Transverse colon (tissue), 4 donors: ENCODE data around the gene RIOX2. TPM values are rescaled to one million over a fixed set of nuclear protein-coding genes. Genes with fewer than 3 reads are reported as not detected.

Source experiments
- DNase-seq: peaks from one replicate; pipeline ENCODE4 v3.0.0-alpha.2; 2019
- H3K27ac ChIP-seq, 4 donors: fragments of 200-600 bp; sonication (generic); 2 replicates each; pipeline ENCODE4 v1.5.1; 2016 to 2018; ENCODE audit warnings: inconsistent platforms in 4 of 4
- H3K27me3 ChIP-seq: fragments of 200-600 bp; sonication (generic); 2 replicates; pipeline ENCODE4 v1.5.1; 2017; ENCODE audit warnings: inconsistent platforms
- H3K36me3 ChIP-seq, 4 donors: fragments of 200-600 bp; sonication (generic); 2 replicates each; pipeline ENCODE4 v1.5.1; 2017 to 2019; ENCODE audit warnings: inconsistent platforms in 4 of 4
- H3K4me1 ChIP-seq, 4 donors: fragments of 200-600 bp; sonication (generic); 2 replicates each; pipeline ENCODE4 v1.5.1; 2017 to 2020; ENCODE audit warnings: inconsistent platforms in 4 of 4
- H3K4me3 ChIP-seq, 4 donors: fragments of 200-600 bp; sonication (generic); 1 replicate in 1 of 4; 2 replicates in 3 of 4; pipeline versions ENCODE4 v1.5.1 to v1.6.1; 2017 to 2019; ENCODE audit warnings: inconsistent platforms in 4 of 4
- H3K9me3 ChIP-seq, 2 donors: fragments of 200-600 bp; sonication (generic); 2 replicates each; pipeline ENCODE4 v1.5.1; 2017 to 2019; ENCODE audit warnings: inconsistent platforms in 2 of 2
- CTCF ChIP-seq, 5 experiments: fragments of 200-600 bp in 3 of 5; fragments of 450-650 bp in 2 of 5; sonication (generic) in 3 of 5; IDR thresholded peaks; 1 replicate in 2 of 5; 2 replicates in 3 of 5; pipeline ENCODE4 v1.5.1; 2016 to 2017; ENCODE audit warnings: antibody characterized with exemption in 5 of 5, inconsistent platforms in 3 of 5, mild to moderate bottlenecking in 2 of 5, moderate library complexity in 1 of 5
- EP300 ChIP-seq: sonication (generic); formaldehyde crosslinking; IDR thresholded peaks from one replicate; pipeline ENCODE4 v1.6.1; 2017; ENCODE audit warnings: antibody characterized with exemption, low read depth
- POLR2A ChIP-seq: fragments of 450-650 bp; IDR thresholded peaks from one replicate; pipeline ENCODE4 v1.6.1; 2016; ENCODE audit warnings: antibody characterized with exemption, mild to moderate bottlenecking, moderate library complexity
- POLR2AphosphoS5 ChIP-seq, 3 donors: sonication (generic); formaldehyde crosslinking; IDR thresholded peaks; one replicate each; pipeline ENCODE4 v1.6.1; 2016; ENCODE audit warnings: antibody characterized with exemption in 3 of 3
- WGBS, 2 donors: methylation state at CpG; one replicate each; pipeline ENCODE4 v1.1.5; 2018; ENCODE audit warnings: low coverage in 1 of 2; 5-methylcytosine and 5-hydroxymethylcytosine counted together
- in situ Hi-C, 4 donors: fragments of 200-750 bp; cut with MboI; loops; one replicate each; pipeline versions ENCODE4 v1.15.0 to v1.15.1; 2017; ENCODE audit warnings: low sequenced_read_pairs in 3 of 4, low pct_ligation_motif_present in 1 of 4, low pct_unique_long_range_greater_than_20kb in 1 of 4
- intact Hi-C: fragments of 100-400 bp; cut with DNase I; formaldehyde crosslinking; loops from one replicate; pipeline ENCODE4 v1.15.1; 2023; ENCODE audit warnings: low total_unique reads
- total RNA-seq, 4 donors: library from RNA; depleted of rRNA; stranded (reverse); fragments of >200 nt; gene quantifications; one replicate each; pipeline ENCODE4 v1.1.0, GENCODE V29; 2016

RIOX2 gene
- total RNA-seq, 4 donors from 2014 or later = 7.5 to 20.5 (median 13.3) TPM

- intact Hi-C loops = no loop called here
- H3K9me3 ChIP-seq = no peaks in the 10 kb centered on the region
- no peak for DNase-seq
- WGBS, 2 donors = 90 to 100% methylated on average over 1 to 9 of the region's 9 CpGs
- no peaks in the 10 kb centered on the region for H3K27me3 ChIP-seq
- H3K36me3 ChIP-seq = peaks cover 0 to 11% (median 0%) of the 10 kb centered on the region in 4 donors
- peak overlapping the region in 3 of 4 donors; percentile 27 to 44 (median 30) for H3K27ac ChIP-seq
- peaks cover 6 to 20% (median 10%) of the 10 kb centered on the region in 4 donors for H3K4me1 ChIP-seq
- TF ChIP-seq POLR2AphosphoS5 (IDR thresholded peaks at IDR 0.05) = no peak
- no peak for TF ChIP-seq POLR2A
- no peak for TF ChIP-seq EP300
- no peak for TF ChIP-seq CTCF (IDR thresholded peaks at IDR 0.05)
- in situ Hi-C loops = no loop called here
- no peak overlapping the region for H3K4me3 ChIP-seq
Measured at GRCh38 chr3:97958796-97959195, 13.4 kb downstream of the RIOX2 start.

- H3K27ac ChIP-seq = peak overlapping the region; percentile 25 to 44 (median 28)
- DNase-seq = no peak
- peaks cover 6 to 20% (median 10%) of the 10 kb centered on the region in 4 donors for H3K4me1 ChIP-seq
- WGBS, 2 donors = 76 to 86% methylated on average over 2 of the region's 2 CpGs
- H3K4me3 ChIP-seq = no peak overlapping the region
- intact Hi-C loops = no loop called here
- no peak for TF ChIP-seq POLR2AphosphoS5 (IDR thresholded peaks at IDR 0.05)
- no peak for TF ChIP-seq CTCF (IDR thresholded peaks at IDR 0.05)
- no peak for TF ChIP-seq POLR2A
- TF ChIP-seq EP300 = no peak
- peaks cover 0 to 15% (median 0%) of the 10 kb centered on the region in 4 donors for H3K36me3 ChIP-seq
- H3K27me3 ChIP-seq = no peaks in the 10 kb centered on the region
- no peaks in the 10 kb centered on the region for H3K9me3 ChIP-seq
- in situ Hi-C loops = no loop called here
Measured at GRCh38 chr3:97958396-97958795, 13.8 kb downstream of the RIOX2 start.

GRCh38 chr3:97957617-97958311, 14.5 kb downstream of the RIOX2 start:
- Histone ChIP-seq H3K36me3 (peaks cover 0 to 16% (median 0%) of the 10 kb centered on the region in 4 donors), H3K27me3 (no peaks in the 10 kb centered on the region), H3K4me1 (peaks cover 6 to 20% (median 10%) of the 10 kb centered on the region in 4 donors), H3K27ac (peak overlapping the region; percentile 25 to 44 (median 28)), H3K9me3 (no peaks in the 10 kb centered on the region), H3K4me3 (no peak overlapping the region)
- WGBS, 2 donors = 74 to 79% methylated on average over 2 to 8 of the region's 8 CpGs
- intact Hi-C loops = no loop called here
- peak; percentile 34 for DNase-seq
- in situ Hi-C loops = no loop called here
- TF ChIP-seq POLR2A (no peak), POLR2AphosphoS5 (IDR thresholded peaks at IDR 0.05) (peak in 2 of 3 donors; percentile 42 to 51), EP300 (no peak), CTCF (IDR thresholded peaks at IDR 0.05) (no peak)

- in situ Hi-C loops (no loop called here), intact Hi-C loops (no loop called here)
- DNase-seq = no peak
- Histone ChIP-seq H3K27me3 (no peaks in the 10 kb centered on the region), H3K4me1 (peaks cover 6 to 20% (median 10%) of the 10 kb centered on the region in 4 donors), H3K27ac (no peak overlapping the region), H3K36me3 (peaks cover 0 to 16% (median 2%) of the 10 kb centered on the region in 4 donors), H3K4me3 (no peak overlapping the region), H3K9me3 (no peaks in the 10 kb centered on the region)
- WGBS, 2 donors = 65 to 72% methylated on average over 3 of the region's 3 CpGs
- TF ChIP-seq POLR2A (no peak), EP300 (no peak), CTCF (IDR thresholded peaks at IDR 0.05) (no peak), POLR2AphosphoS5 (IDR thresholded peaks at IDR 0.05) (no peak)
Measured at GRCh38 chr3:97956051-97956450, 16.2 kb downstream of the RIOX2 start.
